ENCODE data around the gene CPED1. TPM values are rescaled to one million over a fixed set of nuclear protein-coding genes. Genes with fewer than 3 reads are reported as not detected.

CPED1 gene
- polyA plus RNA-seq, 1 donor from 2014 or later = not detected

DNA sequence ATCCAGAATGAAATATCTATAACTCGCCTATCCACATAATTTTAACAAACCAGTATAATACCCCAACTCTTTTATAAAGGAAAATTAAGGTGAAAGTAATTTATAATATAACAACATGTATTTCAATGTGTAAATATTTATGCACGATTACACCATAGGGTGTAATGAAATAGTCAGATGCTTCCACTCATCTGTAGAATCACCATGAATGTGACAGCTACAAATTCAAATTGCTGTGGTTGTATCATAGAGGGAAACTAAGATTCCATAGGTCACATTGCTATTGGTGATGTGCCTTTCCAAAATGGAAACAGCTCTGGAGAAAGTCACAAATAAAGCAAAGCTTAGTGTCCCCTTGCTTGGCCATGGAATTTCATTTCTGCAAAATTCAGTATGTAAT lies 95.7 kb downstream of the CPED1 start:
- no peaks in the 10 kb centered on the region for H3F3A ChIP-seq (ENCODE audit: insufficient read depth, low read length, poor library complexity, severe bottlenecking)
- TF ChIP-seq, protein P1, sequence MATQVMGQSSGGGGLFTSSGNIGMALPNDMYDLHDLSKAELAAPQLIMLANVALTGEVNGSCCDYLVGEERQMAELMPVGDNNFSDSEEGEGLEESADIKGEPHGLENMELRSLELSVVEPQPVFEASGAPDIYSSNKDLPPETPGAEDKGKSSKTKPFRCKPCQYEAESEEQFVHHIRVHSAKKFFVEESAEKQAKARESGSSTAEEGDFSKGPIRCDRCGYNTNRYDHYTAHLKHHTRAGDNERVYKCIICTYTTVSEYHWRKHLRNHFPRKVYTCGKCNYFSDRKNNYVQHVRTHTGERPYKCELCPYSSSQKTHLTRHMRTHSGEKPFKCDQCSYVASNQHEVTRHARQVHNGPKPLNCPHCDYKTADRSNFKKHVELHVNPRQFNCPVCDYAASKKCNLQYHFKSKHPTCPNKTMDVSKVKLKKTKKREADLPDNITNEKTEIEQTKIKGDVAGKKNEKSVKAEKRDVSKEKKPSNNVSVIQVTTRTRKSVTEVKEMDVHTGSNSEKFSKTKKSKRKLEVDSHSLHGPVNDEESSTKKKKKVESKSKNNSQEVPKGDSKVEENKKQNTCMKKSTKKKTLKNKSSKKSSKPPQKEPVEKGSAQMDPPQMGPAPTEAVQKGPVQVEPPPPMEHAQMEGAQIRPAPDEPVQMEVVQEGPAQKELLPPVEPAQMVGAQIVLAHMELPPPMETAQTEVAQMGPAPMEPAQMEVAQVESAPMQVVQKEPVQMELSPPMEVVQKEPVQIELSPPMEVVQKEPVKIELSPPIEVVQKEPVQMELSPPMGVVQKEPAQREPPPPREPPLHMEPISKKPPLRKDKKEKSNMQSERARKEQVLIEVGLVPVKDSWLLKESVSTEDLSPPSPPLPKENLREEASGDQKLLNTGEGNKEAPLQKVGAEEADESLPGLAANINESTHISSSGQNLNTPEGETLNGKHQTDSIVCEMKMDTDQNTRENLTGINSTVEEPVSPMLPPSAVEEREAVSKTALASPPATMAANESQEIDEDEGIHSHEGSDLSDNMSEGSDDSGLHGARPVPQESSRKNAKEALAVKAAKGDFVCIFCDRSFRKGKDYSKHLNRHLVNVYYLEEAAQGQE (IDR thresholded peaks at IDR 0.05; ENCODE audit: borderline replicate concordance) = no peak
- TF ChIP-seq SMC3 (conservative IDR thresholded peaks at IDR 0.05; ENCODE audit: poor library complexity) = no peak
- no peak overlapping the region for H3K9ac ChIP-seq (ENCODE audit: low read length)

DNA sequence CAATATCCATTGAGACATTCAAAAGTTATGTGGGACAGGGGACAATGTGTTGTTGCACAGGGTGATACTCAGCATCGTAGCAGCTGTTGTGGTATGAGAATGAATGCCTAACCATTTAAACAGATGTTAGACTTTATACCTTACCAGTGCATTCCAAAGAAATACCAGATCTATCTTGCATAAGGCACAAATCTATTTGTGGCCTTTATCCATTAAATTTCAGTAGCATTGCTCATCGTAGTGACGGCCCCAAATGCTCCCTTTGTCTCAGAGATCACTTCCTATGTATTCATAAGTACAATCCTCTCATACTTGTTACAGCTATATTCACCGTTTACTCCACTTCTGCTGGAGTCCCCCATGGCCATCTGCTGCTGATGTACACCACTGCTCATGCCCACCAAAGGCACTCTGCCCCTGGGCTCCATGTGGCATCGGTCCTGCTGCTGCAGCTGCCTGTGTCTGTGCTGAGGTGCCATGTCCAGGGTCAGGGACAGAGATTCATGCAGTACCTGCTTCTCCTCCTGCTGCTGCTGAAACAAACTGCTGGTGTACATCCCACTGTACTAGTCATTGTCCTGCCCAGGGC lies 96.3 kb downstream of the CPED1 start:
- no peaks in the 10 kb centered on the region for H3K36me3 ChIP-seq (ENCODE audit: insufficient read depth, low read length)
- H3K4me2 ChIP-seq (ENCODE audit: low read length) = no peak overlapping the region
- no peak overlapping the region for H3K27ac ChIP-seq (ENCODE audit: low read length)
- no peak overlapping the region for H3K4me3 ChIP-seq (ENCODE audit: low read length)
- H2AFZ ChIP-seq (ENCODE audit: low read depth, low read length) = no peak overlapping the region
- TF ChIP-seq EZH2 (IDR thresholded peaks at IDR 0.05; ENCODE audit: borderline replicate concordance, insufficient read depth, low read length, poor library complexity, severe bottlenecking) (no peak), TAF1 (IDR thresholded peaks at IDR 0.05; ENCODE audit: low read depth) (no peak), SMC3 (conservative IDR thresholded peaks at IDR 0.05; ENCODE audit: poor library complexity) (no peak), EP300 (conservative IDR thresholded peaks at IDR 0.05; ENCODE audit: poor library complexity, severe bottlenecking) (no peak), RAD21 (conservative IDR thresholded peaks at IDR 0.05) (no peak), POLR2AphosphoS5 (IDR thresholded peaks at IDR 0.05) (no peak), MXI1 (conservative IDR thresholded peaks at IDR 0.05; ENCODE audit: poor library complexity, severe bottlenecking) (no peak)
- TF ChIP-seq, protein P2, sequence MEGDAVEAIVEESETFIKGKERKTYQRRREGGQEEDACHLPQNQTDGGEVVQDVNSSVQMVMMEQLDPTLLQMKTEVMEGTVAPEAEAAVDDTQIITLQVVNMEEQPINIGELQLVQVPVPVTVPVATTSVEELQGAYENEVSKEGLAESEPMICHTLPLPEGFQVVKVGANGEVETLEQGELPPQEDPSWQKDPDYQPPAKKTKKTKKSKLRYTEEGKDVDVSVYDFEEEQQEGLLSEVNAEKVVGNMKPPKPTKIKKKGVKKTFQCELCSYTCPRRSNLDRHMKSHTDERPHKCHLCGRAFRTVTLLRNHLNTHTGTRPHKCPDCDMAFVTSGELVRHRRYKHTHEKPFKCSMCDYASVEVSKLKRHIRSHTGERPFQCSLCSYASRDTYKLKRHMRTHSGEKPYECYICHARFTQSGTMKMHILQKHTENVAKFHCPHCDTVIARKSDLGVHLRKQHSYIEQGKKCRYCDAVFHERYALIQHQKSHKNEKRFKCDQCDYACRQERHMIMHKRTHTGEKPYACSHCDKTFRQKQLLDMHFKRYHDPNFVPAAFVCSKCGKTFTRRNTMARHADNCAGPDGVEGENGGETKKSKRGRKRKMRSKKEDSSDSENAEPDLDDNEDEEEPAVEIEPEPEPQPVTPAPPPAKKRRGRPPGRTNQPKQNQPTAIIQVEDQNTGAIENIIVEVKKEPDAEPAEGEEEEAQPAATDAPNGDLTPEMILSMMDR (IDR thresholded peaks at IDR 0.05; ENCODE audit: poor library complexity, severe bottlenecking) = no peak
- TF ChIP-seq, protein P1 (IDR thresholded peaks at IDR 0.05; ENCODE audit: borderline replicate concordance) = no peak
- no peaks in the 10 kb centered on the region for H3K9me2 ChIP-seq (ENCODE audit: insufficient read depth, low read length)
- H4K20me1 ChIP-seq (ENCODE audit: insufficient read depth) = no peaks in the 10 kb centered on the region
- no peaks in the 10 kb centered on the region for H3K79me2 ChIP-seq (replicated peaks; ENCODE audit: insufficient read depth, low read length)
- no peaks in the 10 kb centered on the region for H3K9me3 ChIP-seq (ENCODE audit: low read length)
- H3K9ac ChIP-seq (ENCODE audit: low read length) = no peak overlapping the region
- no peaks in the 10 kb centered on the region for H3F3A ChIP-seq (ENCODE audit: insufficient read depth, low read length, poor library complexity, severe bottlenecking)
- H3K27me3 ChIP-seq (ENCODE audit: insufficient read depth, low read depth, low read length) = no peaks in the 10 kb centered on the region

More for the DNA sequence above, 95.7 kb downstream of the CPED1 start:
- Histone ChIP-seq H3K9me2 (ENCODE audit: insufficient read depth, low read length) (no peaks in the 10 kb centered on the region), H3K27me3 (ENCODE audit: insufficient read depth, low read depth, low read length) (no peaks in the 10 kb centered on the region), H3K36me3 (ENCODE audit: insufficient read depth, low read length) (no peaks in the 10 kb centered on the region), H3K79me2 (replicated peaks; ENCODE audit: insufficient read depth, low read length) (no peaks in the 10 kb centered on the region), H3K9me3 (ENCODE audit: low read length) (no peaks in the 10 kb centered on the region), H3K4me3 (ENCODE audit: low read length) (no peak overlapping the region), H3K4me2 (ENCODE audit: low read length) (no peak overlapping the region), H2AFZ (ENCODE audit: low read depth, low read length) (no peak overlapping the region), H3K27ac (ENCODE audit: low read length) (no peak overlapping the region), H4K20me1 (ENCODE audit: insufficient read depth) (no peaks in the 10 kb centered on the region)
